ENCODE data around the gene MAGEA8.
"Not testable (repeated sequence)": the region's sequence is repeated elsewhere in the genome, so short reads cannot be mapped to it uniquely, and the experiment has no call there.

Gene MAGEA8

DNA sequence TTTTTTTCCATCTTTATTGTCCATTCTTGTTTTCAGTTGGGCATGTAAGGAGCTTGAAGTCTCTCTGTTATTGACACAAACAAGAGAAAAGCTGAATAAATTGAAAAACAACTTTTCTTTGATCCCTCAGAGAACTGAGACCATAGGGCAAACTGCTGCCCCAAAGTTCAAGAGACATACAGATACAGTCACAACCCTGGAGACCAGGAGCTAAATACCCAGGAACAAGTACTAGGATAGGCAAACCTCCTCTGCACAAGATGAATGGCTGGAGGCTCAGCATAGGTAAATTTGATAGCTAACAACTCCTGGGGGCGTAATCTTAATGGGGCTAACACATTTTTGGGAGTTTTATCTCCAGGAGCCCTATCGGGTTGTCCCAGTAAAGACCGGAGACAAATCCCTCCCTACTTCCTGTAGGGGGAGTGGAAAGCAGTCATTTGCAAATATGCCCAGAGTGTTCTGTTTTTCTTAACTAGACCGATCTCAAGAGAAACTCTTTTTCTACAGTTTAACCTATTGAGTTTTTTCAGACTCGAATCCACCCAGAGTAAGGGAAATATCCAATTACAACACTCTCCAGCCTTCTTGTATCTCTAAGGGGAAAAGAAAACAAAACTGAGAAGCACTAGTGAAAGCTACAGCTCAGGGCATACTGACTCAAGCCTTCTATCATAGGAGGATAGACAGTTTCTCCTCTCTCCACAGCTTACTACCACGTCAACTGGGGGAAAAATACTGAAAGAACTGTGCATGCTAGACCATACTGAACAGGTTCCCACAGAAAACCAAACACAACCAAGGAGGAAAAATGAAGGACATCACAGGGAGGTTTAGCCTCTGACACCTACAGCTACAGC, 23.1 kb downstream of the MAGEA8 start:
- DNase-seq (ENCODE audit: low spot score): peak; percentile 8

DNA sequence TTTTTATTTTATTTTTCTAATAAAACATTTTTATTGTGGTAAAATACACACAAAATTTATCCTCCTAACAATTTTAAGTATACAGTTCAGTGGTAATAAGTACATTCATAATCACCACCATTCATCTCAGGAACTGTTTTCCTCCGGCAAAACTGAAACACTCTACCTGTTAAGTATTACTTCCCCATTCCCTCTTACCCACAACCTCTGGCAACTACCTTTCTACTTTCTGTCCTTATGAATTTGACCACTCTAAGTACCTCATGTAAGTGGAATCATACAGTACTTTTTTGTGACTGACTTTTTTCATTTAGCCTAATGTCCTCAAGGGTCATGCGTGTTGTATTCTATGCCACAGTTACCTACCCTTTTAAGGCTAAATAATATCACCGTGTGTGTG, 27.3 kb downstream of the MAGEA8 start:
- no peak for DNase-seq (ENCODE audit: low spot score)

DNA sequence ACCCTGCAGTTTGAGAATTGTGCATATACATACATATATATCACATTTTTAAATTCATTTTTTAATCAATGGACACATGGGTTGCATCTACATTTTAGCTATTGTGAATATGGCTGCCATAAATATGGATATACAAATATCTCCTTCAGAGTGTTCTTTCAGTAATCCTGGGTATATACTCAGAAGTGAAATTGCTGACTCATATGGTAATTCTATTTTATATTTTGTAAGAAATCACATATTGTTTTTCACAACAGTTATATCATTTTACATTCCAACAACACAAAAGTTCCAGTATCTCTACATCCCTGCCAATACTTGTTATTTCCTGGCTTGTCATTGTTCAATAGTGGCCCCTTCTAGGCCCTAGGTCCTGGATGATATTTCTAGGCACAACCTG, 27.7 kb downstream of the MAGEA8 start:
- no peak for DNase-seq (ENCODE audit: low spot score)

DNA sequence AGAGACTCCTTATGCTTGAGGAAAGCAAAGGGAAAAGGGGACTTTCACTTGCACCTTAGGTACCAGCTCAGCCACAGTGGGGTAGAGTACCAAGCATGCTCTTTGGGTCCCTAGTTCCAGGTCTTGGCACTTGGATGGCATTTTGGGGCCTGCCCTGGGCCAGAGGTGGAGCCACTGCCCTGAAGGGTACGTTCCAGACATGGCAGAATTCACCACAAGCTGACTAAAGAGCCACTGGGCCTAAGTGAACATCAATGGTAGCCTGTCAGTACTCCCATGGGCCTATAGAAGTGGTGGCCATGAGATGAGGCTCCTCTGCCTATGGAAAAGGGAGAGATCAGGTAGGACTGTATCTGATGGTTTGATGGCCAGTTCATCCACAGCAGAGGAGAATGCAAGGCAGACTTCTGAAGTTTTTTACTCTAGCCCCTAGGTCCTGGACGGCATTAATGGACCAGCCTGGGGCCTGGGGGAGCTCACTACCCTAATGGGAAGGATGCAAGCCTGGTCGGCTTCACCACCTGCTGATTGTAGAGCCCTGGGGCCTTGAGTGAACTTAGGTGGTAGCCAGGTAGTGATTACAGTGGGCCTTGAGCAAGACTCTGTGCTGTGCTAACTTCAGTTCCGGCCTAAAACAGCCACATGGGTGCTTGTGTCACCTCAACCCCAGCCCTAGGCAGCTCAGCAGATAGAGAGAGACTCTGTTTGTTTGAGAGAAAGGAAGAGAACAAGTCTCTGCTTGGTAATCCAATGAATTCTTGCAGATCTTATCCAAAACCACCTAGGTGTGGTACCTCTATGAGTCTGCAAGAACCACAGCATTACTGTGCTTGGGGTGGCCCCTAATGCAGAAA, 28.6 kb downstream of the MAGEA8 start:
- no peak for DNase-seq (ENCODE audit: low spot score)

DNA sequence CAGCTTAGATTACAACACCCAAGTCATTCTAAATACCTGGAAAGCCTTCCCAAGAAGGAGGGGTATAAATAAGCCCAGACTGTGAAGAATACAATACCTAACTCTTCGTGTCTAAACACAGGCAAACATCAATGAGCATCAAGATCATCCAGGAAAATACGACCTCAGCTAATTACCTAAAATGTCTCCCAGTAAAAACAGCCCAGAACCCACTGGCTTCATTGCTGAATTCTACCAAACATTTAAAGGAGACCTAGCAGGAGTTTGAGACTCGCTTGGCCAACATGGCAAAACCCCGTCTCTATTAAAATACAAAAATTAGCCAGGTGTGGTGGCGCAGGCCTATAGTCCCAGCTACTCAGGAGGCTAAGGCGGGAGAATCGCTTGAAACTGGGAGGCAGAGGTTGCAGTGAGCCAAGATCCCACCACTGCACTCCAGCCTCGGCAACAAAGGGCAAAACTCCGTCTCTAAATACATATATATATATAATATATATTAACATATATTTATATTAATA, 29.3 kb downstream of the MAGEA8 start:
- DNase-seq (ENCODE audit: low spot score): no peak

DNA sequence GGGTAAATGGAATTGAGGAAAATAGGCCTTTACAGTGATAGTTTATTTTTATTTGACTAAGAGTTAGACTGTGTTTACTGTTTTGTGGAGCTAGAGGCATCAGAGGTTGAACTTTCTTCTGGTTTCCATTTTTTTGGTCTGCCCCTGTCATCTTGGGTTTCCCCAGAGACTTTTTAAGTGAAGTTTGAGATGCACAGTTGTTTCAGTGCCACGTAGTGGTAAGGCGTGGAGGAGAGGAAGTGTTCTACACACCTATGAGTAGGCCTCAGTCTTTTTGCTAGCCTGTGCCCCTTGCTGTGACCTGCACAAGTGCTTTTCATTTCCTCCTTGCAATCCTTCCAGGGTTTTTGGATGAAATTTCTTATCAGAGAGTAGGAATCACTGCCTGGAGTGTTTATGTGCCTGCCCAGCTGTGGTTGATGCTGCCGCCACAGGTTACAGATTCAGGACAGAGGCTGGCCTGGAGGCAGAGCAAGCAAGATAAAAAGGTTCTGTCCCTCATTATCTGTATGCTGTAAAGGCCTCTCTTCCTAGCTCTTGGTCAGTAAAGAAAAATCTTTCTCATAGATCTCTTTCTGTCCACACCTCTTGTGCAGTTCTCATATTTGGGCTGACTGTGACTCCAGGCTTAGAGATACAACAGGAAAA, 35.9 kb downstream of the MAGEA8 start:
- DNase-seq (ENCODE audit: low spot score): no peak

DNA sequence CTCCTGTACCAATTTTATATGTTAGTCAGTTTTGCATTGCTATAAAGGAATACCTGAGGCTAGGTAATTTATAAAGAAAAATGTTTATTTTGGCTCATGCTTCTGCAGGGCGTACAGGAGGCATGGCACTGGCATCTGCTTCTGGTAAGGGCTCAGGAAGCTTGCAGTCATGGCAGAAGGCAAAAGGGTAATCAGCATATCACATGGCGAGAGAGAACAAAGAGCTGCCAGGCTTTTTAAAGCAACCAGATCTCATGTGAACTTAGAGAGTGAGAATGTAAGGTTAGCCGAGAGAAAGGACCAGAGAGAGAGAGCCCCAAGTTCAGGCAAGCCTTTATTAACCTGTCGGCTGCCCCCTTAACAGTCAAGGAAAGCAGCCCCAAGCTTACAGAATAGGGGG, 42.9 kb downstream of the MAGEA8 start:
- DNase-seq (ENCODE audit: low spot score): not testable (repeated sequence)

DNA sequence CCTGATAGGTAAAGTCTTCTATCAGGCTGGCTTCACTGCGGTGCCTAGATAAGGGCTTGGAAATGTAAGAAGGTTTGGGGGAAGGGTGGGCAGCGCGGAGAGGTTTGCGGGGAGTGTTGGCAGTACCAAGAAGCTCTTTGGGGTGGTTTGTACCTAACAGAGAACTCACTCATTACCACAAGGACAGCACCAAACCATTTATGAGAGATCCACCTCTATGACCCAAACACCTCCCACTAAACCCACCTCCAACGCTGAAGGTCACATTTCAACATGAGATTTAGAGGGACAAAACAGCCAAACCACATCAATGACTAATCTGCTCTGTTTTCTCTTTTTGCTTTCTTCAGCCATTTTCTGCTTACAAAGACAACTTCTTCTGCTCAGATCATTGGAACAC, 43.5 kb downstream of the MAGEA8 start:
- DNase-seq (ENCODE audit: low spot score): not testable (repeated sequence)

DNA sequence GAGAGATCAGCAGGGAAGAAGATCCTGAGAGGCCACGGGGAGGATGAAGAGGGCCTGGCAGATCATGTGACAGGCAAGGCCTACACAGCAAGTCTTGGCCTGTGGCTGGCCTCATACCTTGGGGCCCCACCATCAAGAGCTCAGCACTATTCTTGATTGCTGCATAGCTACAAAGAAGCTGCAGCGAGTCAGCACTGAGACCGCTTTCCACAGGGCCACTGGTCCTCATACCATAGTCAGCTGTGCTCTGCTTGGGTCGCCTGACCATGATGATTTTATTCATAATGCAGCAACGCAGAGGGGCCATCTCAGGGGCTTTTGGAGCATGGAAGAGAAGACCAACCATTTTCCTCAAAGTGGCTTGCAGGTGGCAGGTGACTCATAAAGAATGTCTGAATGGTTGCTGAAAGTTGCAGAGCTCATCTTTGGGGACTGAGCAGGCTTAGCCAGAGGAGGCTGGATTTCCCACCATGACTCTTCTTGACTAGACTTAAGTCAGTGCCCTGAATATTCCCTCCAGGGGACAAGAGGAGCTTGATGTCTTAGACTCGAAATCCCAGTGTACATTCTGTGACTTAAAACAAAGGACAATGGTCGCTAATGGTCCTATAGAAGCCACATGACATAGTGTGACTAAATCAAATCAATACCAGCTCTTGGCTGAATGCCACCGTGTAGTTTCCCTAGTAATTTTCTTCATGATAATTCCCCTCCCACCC, 46.4 kb downstream of the MAGEA8 start:
- DNase-seq (ENCODE audit: low spot score): not testable (repeated sequence)

DNA sequence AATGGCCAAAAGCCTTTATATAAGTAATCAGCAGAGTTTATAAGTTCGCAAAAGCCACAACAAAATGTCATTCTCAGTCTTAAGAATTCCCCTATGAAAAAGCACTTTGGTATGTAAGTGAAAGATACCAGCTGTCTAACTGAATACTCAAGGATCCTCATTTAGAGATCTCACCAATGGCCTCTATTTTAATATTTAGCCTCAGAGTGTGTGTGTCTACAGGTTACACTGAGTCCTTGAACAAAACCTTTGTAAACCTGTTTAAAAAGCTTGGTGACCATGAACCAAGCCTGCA, 46.9 kb downstream of the MAGEA8 start:
- not testable (repeated sequence) for DNase-seq (ENCODE audit: low spot score)

DNA sequence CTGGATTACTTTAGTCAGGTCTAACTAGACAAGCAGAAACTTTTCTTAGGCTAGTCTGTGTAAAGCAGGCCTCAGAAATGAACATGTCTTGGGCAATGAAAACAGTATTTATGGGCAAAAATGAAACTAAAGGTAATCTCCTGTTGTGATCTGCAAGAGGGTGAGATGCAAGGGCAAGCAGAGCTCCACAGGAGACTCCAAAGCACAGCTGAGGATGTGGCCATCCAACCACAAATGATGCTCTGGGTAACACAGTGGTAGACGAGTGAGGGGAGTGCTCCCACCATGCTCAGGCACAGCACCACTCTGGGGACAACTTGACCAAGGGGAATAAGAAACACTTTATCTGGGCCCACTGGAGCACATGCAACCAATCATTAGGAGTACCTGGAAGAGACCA, 47.7 kb downstream of the MAGEA8 start:
- DNase-seq (ENCODE audit: low spot score): not testable (repeated sequence)

DNA sequence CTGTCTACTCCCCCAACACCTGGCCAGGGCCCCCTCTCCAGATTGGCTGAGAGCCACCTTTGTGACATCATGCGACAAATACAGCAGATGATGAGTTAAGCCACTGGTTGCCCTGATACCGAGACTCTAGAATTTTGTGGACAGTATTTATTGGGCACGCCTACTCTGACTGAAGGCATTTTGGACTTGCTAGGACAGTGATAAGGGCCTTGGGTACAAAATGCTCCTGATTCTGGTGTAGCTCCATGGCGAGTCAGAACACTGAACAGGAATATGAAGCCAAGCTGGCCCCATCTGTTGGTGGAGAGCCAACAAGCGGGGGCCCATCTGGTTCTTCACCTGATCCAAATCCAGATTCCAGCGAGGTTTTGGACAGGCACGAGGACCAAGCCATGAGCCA, 48.4 kb downstream of the MAGEA8 start, which contains the start of gene HSFX4:
TSS of gene HSFX4 (plus strand) at position 174 of the 400 bp plus-strand sequence. CDS start at position 246, 72 bp downstream.
- DNase-seq (ENCODE audit: low spot score): not testable (repeated sequence)

DNA sequence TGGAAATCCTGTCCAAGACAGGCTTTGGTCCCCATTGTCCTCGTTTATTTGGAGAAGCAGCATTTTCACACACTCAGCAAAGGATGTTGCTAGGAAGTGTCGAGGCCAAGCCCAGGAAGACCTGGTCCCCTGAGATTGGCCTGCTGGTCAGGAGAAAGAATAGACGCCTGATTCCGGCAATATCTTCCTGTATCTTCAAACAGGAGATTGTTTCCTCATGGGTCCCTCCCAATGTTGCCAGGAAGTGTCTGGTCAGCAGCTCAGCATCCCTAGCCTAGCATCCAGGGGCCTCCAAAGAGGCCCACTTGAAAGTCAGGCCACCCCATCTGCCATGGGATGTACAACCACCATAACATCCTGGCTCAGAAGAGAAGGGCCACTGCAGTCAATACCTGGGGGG, 50.4 kb downstream of the MAGEA8 start:
- DNase-seq (ENCODE audit: low spot score): not testable (repeated sequence)

DNA sequence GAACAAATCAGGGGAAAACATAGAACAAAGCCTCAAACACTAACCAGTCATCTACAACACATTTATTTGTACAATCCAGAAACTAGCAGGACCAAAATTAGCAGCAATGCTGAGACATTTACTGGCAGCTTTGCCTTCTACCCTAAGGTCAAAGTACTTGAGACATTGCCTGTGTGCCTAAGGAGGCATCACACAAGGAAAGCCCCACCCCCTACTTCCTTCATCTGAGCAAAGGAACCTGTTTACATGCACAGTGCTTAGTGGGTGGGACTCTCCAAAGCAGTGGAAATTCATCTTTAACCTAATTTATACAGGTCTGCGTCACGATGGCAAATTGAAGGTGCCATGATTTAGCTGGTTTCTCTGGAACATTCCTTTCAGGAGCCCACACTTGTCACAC, 51.2 kb downstream of the MAGEA8 start:
- DNase-seq (ENCODE audit: low spot score): not testable (repeated sequence)

DNA sequence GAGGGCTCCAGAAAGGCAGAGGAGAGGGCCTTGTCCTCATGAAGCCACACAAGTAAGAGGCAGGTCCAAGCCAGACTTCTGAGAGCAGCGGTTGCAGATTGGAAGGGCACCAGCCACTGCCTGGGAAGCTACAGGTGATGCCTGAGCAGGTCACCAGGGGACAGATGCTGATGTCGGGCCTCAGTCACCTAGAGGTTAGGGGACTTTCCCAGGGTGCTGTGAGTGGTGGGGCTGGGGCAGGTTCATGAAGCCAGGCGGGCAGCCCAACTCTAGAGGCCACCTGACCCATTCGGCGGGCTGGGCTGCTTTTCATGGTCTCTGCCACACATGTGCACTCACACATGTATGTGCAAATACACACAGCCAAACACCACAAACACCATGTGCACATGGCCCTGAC, 52.0 kb downstream of the MAGEA8 start:
- not testable (repeated sequence) for DNase-seq (ENCODE audit: low spot score)

DNA sequence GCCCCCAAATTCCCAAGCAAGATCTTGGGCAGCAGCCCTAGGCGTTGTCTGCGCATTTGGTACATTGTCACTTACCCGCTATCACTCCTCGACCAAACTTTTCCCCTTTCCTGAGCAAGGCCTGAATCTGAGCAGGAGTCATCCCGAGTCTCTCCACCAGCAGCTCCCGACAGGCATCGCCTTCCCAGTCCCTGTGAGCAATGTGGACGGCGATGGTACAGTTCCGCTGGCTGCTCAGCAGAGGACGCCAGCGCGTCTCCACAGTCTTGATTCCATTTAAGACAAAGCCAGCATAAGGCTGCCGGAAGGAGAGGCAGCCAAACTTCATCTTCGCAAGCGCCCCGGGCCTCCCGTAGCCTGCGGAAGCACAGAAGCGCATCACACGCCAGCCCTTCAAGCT, 52.6 kb downstream of the MAGEA8 start:
- not testable (repeated sequence) for DNase-seq (ENCODE audit: low spot score)
